ENCODE measurements around the gene PRKCA. TPM values are rescaled to one million over a fixed set of nuclear protein-coding genes. Genes with fewer than 3 reads are reported as not detected.

The PRKCA gene
- total and polyA plus RNA-seq, 4 donors, result 3.0 to 14.1 (median 5.4) TPM

GRCh38 chr17:66557200-66557599 is 254.8 kb downstream of the PRKCA start:
- 92% methylated on average over 3 of the region's 3 CpGs for WGBS
- no peaks in the 10 kb centered on the region for H3K27me3 ChIP-seq (ENCODE audit: control insufficient read depth in 4 of 4, insufficient read depth in 4 of 4, low read length in 3 of 4)
- no peaks in the 10 kb centered on the region for H3K36me3 ChIP-seq (ENCODE audit: control insufficient read depth in 4 of 4, insufficient read depth in 3 of 4, low read depth in 1 of 4, low read length in 3 of 4)
- TF ChIP-seq NR2F2 (IDR thresholded peaks at IDR 0.05), result no peak
- TF ChIP-seq RAD21 (IDR thresholded peaks at IDR 0.05), result no peak
- no peak for TF ChIP-seq ATF3 (IDR thresholded peaks at IDR 0.05)
- no peak for TF ChIP-seq CTCF (IDR thresholded peaks at IDR 0.05; ENCODE audit: low read depth, low read length, missing input control)
- no peak for TF ChIP-seq RXRA (IDR thresholded peaks at IDR 0.05)
- no peak for TF ChIP-seq GABPA (IDR thresholded peaks at IDR 0.05 in 1 of 2, conservative IDR thresholded peaks at IDR 0.05 in 1 of 2)
- no peak for TF ChIP-seq TAF1 (conservative IDR thresholded peaks at IDR 0.05)
- no peak for TF ChIP-seq YY1 (IDR thresholded peaks at IDR 0.05)
- TF ChIP-seq JUND (IDR thresholded peaks at IDR 0.05), result no peak
- TF ChIP-seq FOXA1 (IDR thresholded peaks at IDR 0.05), result no peak
- no peak for TF ChIP-seq HNF4G (IDR thresholded peaks at IDR 0.05)
- TF ChIP-seq MAX (IDR thresholded peaks at IDR 0.05), result no peak
- TF ChIP-seq REST (IDR thresholded peaks at IDR 0.05), result no peak
- no peak for TF ChIP-seq ZBTB33 (IDR thresholded peaks at IDR 0.05)
- TF ChIP-seq HNF4A (conservative IDR thresholded peaks at IDR 0.05), result no peak
- TF ChIP-seq FOXA2 (IDR thresholded peaks at IDR 0.05), result no peak
- TF ChIP-seq EGR1 (IDR thresholded peaks at IDR 0.05; ENCODE audit: low read depth in 2 of 2), result no peak
- no peak for TF ChIP-seq SP1 (IDR thresholded peaks at IDR 0.05)
- no peaks in the 10 kb centered on the region for H3K4me1 ChIP-seq (ENCODE audit: control insufficient read depth in 4 of 4, insufficient read depth in 4 of 4, low read length in 3 of 4)
- no peak overlapping the region for H3K27ac ChIP-seq (ENCODE audit: low read depth in 1 of 2, low read length in 2 of 2)
- peaks cover 0 to 2% (median 0%) of the 10 kb centered on the region in 4 donors for H3K9me3 ChIP-seq (ENCODE audit: control insufficient read depth in 4 of 4, low read length in 3 of 4)
- no peak overlapping the region for H3K4me3 ChIP-seq (ENCODE audit: low read depth in 1 of 3, low read length in 3 of 3)
- DNase-seq (ENCODE audit: low spot score), result no peak
- no peak overlapping the region for H3K9ac ChIP-seq (ENCODE audit: low read depth in 1 of 2, low read length in 2 of 2)

All from liver (tissue), 9 donors.